ELF-1 (cell line): ENCODE data around the gene ARMC2.
A peak's percentile ranks its signal among the peaks of the same experiment; 100 is the strongest.
"Not testable (repeated sequence)": the region's sequence is repeated elsewhere in the genome, so short reads cannot be mapped to it uniquely, and the experiment has no call there.

Experiments used
- DNase-seq: peaks from one replicate; pipeline ENCODE4 v3.0.0-alpha.2; 2016; ENCODE audit warnings: low read depth, low spot score

The ARMC2 gene

DNA sequence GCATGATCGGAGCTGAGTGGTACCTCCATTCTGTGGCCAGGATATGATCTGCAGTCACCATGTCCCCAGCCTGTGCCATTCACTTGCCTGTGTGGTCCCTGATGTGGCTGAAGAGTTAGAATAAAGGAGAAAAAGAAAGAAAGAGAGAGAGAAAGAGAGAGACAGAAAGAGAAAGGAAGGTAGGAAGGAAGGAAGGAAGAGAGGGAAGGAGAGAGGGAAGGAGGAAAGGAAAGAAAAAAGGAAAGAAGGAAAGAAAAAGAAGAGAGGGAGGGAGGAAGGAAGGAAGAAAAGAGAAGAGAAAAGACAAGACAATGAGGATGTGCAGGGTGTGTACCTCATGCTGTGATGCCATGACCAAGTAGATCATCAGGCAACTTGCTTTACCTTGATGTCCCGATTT is 22.1 kb downstream of the ARMC2 start:
- no peak for DNase-seq

DNA sequence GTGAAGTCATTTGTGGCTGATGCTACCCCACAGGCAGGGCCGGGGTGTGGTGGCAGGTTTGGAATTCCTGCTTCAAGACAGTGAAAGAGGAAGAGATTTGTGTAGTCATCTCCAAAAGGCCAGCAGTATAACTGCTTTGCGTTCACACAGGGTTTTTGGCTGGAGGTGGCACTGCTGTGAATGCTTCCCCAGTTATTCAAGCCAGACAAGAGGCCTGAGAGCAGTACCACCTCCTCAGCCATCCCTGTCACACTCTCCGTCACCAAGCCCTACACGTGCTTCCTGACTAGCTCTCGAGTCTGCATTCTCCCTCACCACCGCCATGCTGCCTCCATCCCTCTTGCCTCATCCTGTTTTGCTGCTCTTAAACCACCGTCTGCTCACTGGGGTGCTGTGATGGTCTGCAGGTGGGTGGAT is 23.9 kb downstream of the ARMC2 start:
- peak; percentile 9 for DNase-seq

DNA sequence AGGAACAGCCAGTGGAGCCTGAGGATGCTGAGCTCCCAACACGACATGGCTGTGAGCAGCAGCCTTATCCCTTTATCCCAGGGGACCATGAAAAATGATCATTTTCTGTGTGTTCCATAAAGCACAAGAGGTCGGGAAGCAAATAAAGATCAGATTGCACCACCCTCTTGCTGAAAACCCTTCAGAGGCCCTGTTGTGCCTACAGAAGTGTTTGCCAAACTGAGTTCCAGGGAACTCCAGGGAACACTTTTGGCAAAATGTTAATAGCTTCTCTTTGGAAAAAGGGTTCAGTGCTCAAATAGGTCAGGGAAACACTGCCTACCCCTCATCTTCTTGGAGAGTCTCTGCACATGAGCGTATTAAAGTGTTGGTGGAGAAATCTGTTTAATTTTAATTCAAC is 24.4 kb downstream of the ARMC2 start:
- DNase-seq = no peak

DNA sequence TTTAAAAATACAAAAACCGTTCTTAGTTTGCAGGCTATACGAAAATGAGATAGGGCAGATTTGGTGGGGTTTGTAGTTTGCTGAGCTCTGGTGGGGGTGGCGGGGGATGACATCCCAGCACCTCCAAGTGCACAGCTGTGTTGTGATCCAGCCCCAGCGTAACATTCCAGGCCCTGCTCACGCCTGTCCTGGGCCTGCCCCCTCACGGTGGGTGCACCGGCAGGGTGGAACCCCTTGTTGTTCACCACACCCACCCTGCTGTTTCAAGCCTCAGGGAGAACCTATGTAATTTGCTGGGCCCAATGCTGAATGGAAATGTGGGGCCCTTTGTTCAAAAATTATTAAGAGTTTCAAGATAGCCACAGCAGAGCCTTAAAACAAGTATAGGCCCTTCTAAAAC is 25.0 kb downstream of the ARMC2 start:
- peak; percentile 15 for DNase-seq

DNA sequence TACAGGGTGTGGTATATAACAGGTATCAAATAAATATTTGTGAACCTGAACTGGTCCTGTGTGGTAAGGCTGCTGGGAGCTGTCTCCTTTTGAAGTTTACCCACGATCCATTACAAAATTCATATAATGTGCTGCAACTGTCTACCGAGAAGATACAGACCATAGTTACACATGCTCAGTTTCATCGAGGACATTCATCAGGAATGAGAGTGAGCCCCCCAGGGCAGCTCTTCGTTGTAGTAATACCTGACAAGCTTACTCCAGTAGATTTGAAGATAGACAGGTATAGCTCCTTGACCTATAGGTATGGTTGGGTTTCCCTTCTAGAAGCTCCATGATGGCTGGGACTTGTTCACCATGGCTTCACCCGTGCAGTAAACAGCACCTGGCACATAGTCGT is 25.7 kb downstream of the ARMC2 start:
- DNase-seq = no peak

DNA sequence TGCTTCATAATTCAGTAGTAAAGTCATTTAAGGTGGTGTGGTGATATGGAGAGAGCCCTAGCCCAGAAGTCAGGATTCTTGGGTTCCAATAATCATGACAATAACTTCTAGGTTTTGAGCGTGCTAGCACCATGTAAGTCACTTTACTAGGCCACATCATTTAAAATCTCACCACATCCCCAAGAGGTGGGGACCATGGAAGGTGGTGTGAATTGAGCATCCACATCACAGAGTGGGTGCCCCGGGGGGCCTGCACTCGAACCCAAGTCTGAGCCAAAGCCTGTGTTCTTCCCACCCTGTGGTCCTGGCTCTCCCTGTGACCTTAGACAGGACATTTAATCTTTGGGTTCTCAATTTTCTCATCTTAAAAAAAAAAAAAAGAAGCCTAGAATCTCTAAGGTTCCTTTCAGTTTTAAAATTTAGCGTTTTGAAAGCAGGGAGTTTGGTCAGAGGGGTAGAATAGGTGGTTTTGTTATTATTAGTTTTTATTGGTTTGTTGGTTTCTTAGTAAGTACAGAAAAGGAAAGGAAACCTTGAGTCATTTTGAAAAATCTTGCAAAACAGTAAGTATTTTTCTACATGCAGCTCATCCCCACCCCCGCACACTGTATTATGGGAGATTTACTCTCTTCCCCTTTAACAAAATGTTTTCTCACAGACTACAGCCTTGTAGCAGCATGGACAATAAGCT is 26.4 kb downstream of the ARMC2 start:
- no peak for DNase-seq

DNA sequence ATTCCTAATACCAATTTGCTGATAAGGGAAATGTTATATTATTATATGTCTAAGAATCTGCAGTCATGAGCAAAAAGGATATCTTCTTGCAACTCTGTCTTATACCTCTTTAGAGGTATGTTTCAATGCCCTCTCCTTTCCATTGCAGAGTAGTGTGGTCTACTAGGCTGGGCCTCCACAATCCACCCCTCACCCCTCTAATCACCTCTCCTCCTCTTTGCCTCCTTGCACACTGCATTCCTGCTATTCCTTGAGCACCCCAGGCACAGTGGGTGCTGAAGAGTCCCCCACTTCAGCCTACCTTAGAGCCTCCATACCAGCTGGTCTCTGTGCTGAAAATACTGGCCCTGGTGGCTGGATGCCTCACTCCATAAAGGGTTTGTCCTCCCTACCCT is 26.9 kb downstream of the ARMC2 start:
- no peak for DNase-seq

DNA sequence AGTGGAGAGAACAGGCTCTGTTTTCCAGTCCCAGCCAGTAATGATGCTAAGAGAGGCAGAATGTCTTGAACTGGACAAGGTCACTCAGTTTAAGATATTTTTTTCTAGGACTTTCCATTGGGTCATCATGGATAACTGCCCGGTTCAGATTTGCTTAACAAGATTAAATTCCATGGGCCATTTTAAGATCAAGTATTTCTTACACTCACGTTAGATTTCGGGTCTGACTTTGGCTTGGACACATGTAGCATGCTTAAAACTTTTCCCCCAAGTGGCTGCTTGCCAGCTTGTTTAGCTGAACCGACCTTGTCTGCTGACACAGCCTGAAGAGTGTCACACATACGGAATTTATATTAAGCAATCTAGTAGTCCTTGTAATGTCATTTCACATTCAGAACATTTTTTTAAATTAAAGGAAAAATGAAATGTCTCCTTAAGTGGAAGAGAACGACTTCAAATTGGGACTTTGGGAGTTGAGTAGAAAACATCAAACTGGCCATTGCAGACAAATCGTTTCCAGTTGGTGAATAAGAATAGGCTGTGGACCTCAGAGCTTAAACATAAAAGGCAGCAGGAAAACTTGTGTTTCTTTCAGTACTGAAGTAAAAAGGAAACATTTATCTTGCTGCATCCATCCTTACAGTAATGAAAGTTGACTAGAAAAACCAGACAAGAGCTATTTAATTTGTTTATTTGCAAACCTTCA is 29.0 kb downstream of the ARMC2 start:
- DNase-seq = no peak

DNA sequence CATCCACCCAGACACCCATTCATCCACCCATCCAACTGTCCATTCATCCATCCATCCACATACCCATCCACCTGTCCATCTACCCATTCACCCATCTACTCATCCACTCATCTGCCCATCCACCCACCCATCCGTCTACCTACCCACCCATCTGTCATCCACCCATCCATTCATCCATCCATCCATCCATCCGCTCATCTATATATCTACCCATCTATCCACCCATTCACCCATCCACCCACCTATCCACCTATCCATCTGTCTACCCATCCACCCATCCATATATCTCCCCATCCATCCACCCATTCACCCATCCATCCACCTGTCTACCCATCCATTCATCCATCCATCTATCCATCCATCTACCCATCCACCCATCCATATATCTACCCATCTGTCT is 30.7 kb downstream of the ARMC2 start:
- no peak for DNase-seq

DNA sequence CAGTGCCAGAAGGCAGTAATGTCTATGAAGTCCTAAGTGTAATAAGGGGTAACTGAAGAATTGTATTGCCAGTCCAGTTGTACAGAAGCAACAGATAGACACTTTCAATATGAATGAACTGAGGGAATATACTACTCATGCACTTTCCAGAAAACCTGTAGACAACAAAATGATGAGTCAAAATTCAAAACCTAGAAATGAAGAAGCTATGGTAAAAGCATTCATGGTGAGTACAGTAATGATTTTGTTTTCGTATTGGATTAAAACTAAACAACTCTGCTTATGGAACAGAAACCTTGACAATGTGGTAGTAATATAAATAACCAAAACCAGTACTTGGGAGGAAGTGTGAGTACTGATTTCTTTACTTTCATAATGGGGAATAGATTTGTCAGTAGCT is 35.0 kb downstream of the ARMC2 start:
- no peak for DNase-seq

DNA sequence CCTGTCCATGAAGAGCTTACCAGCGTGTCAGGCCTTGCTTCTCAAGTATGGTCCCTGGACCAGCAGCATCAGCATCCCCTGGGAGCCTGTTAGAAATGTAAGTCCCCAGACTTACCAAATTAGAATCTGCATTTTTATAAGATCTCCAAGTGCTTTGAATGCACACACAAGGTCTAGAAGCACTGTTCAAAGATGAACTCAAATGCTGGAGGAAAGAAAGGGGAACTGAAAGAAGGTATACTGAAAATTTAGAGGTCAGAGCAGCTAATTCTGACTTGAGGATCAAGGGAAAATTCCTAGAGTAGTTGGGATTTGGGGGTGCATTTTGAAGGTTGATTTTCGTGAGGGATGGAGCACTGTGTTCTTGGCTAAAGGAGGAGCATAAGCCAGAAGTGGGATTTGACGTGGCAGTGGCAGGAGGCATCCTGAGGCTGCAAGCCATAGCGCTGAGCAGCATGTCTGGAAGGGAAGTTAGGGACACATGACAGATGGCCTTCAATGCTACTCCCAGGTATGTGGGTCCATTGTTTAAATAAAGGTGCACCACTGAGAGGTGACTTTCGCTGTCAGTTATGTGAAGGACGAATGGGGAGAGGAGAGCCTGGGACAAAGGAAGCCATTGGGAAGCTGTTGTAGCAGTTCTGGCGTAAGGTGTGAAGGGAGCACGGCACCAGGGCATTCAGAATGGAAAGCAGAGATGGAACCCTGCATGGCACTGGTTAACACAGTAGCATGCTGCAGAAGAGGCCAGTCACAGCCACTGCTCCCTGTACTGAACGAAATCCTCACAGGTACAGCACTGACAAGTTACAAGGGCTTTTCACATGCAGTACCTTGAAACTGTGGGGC is 36.2 kb downstream of the ARMC2 start:
- DNase-seq = no peak

DNA sequence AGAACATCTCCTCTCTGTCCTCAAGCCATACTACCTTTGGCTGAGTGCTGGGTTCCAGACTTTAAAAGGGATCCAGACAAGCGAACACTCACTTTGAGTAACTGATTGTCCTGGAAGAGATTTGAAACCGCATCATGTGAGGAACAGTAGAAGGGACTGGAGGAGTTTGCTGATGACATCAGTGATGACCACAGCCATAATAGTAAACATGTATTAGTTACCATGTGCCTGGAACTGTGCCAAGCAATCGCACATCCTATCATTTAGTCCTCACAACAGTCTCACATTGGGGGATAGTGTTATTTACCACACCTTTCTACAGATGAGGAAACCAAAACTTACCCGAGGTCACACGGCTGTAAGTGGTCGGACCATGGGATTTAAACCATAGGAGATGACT is 39.8 kb downstream of the ARMC2 start:
- no peak for DNase-seq

DNA sequence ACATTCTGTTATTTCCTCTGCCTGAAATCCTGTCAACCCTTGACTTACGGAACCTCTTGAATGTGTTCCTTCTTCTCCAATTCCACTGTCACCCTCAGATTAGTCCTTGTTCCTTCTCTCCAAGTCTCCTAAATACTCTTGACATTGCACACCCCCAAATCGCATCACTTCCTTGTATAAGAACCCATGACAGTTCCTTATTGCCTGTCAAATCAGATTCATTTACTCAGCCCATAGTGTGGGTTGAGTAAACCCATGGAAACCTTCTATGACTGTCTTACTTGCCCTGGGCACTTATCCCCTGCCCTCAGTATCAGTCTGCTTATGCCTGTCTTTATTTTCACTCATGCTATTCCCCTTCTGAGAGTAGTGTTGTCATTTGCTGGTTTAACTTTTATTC is 40.5 kb downstream of the ARMC2 start:
- no peak for DNase-seq

DNA sequence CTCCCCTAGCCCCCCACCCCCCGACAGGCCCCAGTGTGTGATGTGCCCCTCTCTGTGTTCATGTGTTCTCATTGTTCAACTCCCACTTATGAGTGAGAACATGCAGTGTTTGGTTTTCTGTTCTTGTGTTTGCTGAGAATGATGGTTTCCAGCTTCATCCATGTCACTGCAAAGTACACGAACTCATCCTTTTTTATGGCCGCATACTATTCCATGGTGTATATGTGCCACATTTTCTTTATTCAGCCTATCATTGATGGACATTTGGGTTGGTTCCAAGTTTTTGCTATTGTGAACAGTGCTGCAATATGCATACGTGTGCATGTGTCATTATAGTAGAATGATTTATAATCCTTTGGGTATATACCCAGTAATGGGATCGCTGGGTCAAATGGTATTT is 42.7 kb downstream of the ARMC2 start:
- not testable (repeated sequence) for DNase-seq

DNA sequence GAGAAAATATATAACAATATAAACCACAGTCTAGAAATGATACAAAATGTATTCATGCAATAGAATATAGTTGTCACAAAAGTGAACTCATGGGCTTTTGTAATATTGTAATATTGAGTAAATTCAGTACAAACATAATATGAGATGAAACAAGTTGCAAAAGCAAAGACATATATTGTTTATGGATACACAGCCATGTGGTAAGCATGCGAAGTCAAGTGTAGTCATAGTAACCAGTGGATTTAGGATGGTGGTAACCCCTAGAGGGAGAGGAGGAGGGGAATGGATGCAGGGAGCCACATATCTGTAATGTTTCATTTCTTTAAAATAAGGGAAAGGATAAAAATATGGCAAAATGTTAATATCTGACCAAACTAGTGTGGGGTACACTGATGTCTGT is 47.3 kb downstream of the ARMC2 start:
- no peak for DNase-seq

DNA sequence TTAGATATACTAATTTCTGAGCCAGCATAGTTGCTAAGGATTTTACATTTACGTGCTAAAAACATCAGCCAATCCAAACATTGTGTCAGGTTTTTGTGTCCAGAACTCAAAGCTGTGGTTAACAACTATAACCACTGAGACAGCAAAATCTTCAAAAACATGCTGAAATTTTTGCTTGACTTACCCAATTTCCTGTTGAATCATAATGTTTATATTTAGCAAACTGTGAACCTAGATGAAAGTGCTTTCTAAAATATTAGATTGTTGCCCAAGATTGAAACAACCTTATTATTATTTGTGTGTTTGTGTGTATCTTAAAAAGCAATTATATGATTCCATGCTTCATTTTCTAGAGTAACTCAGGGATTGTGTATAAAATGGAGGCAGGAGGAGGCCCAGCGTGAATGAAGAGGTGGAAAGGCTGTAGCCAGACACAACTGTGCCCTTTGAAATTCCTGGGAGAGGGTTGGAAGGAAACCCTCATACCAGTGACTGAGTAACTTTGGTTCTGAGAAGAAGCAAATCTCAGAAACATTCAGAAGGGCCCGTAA is 48.0 kb downstream of the ARMC2 start:
- DNase-seq = no peak

DNA sequence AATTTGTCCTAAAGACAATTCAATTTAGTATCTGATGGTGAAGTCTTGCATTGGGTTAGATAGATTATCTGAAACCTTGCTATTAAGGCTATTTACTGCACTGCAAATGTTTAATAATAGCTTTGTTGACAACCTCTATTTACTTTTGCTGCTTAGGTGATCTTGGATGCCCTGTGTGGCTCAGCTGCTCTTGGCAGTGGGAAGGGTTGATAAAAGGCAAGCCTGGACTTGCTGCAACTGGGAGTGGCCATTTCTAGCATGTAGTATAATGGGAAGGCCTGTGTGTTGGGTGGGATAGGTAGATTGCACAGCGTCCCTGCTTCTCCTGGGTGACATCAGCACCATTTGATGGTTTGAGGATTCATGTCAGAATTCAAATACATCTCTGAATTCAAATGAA is 49.1 kb downstream of the ARMC2 start:
- no peak for DNase-seq

DNA sequence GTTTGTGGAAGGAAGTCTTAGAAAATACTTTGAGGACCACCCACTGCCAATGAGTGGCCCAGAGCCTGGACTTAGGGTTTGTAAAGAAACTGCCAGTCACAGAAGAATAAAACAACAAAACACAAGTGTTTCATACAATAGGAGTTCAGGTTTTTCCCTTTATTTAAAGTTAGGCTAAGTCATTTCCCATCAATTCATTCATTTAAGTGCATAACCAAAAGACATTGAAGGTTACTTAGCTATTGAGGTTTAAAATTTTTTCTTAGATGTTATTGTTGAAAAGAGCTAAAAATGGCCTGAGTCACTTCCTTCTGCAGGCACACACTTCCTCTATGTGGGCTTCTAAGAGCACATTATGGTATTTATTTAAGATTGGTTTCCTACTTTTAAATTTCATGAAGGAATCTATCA is 54.2 kb downstream of the ARMC2 start:
- no peak for DNase-seq

DNA sequence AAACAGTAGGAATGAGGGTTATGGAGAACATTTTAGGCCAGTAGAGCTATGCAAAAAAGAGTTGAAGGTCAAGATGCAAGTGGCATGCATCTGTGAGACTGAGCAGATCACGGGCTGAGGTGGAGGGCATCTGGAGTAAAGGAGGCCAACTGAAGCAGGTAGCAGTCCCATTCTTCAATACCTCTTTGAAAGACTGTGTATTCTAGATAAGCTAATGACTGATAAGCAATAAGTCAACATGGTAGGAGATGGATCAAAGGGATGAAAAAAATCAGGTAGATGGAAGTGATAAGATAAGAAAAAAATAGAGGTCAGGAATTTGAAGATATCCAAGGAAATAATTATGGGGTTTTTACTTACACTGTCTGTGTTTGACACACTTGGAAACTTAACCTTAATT is 55.6 kb downstream of the ARMC2 start:
- DNase-seq = no peak

DNA sequence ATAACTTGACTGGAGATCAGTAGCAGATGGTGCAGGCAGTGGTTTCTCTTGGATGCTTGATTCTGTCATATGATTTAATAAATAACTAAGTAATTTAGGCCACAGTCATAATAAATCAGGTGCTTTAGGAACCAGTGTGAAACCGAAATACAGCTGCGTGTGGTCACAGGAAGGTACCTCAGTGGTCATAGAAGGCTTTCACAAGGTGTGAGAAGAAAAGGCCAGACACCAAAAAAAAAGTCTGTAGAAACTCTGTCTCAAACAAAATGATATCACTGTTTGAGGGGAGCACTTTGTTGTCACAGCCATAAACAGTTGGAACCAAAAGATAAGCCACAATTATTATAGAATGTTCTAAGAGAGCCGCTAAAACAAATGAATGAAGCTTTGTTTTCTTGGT is 56.5 kb downstream of the ARMC2 start:
- no peak for DNase-seq

DNA sequence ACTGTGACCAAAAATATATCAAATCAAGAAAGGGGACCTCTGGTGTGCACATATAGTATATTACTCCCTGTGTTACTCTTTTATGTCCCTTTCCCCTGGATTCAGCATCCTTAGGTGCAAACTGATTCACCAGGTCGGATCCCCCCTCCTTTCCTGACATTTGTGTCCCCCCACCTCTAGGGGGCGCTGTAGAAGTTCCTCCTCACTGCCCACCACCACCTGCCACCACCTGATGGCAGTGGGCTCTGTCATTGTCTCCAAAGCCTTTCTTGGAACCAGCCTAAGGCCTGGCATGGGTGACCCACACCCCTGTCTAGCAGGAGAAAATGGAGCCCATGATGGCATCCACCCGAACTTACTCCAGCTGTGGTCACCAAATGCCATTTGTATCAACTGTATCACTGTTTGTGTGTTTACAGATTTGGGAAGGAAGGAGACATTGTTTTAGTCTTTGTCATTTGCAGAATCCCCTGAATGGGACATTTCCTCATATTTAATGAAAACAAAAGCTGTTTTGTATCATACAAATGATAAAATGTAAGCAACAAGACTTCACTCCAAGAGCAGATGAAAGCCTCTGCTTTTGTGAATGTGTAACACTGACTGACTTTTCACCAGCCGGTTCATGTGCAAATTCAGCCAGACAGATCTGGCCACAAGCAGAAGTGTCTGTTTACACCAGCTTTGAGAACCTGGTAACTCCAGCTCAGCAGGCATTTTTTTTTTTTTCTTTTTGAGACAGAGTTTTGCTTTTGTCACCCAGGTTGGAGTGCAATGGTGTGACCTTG is 66.2 kb downstream of the ARMC2 start:
- DNase-seq = peak; percentile 70

DNA sequence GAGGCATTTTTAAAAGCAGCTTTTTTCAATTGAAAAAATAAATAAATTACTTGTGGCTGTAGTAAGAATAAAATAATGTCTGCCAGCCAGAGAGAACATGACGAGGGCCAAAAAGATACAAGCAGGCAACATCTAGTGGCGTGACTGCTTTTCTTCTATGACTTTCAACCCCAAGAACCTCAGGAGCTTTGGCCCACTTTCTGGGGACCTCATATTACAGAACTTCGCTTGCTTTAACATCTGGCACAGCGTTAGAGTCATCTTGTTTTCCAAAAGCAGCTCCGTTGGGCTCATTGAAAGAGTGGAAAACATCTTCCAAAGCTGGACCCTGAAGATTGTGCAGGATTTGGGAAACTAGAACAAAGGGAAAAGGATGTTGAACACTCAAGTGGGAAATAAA is 67.0 kb downstream of the ARMC2 start:
- DNase-seq = no peak
